A549 treated with RU486 at 1 μM for 4 hours (cell line): ENCODE data around the gene RRAS2. TPM values are rescaled to one million over a fixed set of nuclear protein-coding genes. Genes with fewer than 3 reads are reported as not detected.

Experiments
- total RNA-seq: library from RNA; stranded (reverse); fragments of 200-300 nt; extraction: Qiagen RNA extraction; gene quantifications from 5 replicates; pipeline ENCODE4 v1.2.3, GENCODE V29; 2022; ENCODE audit warnings: low read depth

Gene RRAS2
- total RNA-seq = 46.8 to 62.6 TPM (median 57.3 TPM) in 5 replicates

GRCh38 chr11:14358729-14359439, at the start of gene RRAS2:
Gene RRAS2, minus strand, starts transcription at chr11:14359183. Its CDS starts 313 bp downstream, at chr11:14358870.

Other genes starting within 250 kb of the RRAS2 start
- gene COPB1, start 140.6 kb upstream of the RRAS2 start, total RNA-seq = 97.7 to 124 TPM (median 112 TPM) in 5 replicates
- 143 to 197 TPM (median 194 TPM) in 5 replicates for gene PSMA1, start 161.2 kb upstream of the RRAS2 start, total RNA-seq